K562 treated with DMSO at 1 percent for 12 hours (cell line): ENCODE measurements around the gene COG6. TPM values are rescaled to one million over a fixed set of nuclear protein-coding genes. Genes with fewer than 3 reads are reported as not detected.

ENCODE experiments used
- total RNA-seq: library from RNA; unstranded; fragments of 300-600 nt; gene quantifications from 2 replicates; pipeline ENCODE4 v1.2.3, GENCODE V29; 2022; ENCODE audit not compliant: insufficient read depth

Gene COG6
- total RNA-seq = 5.6 and 13.3 TPM in 2 replicates

DNA sequence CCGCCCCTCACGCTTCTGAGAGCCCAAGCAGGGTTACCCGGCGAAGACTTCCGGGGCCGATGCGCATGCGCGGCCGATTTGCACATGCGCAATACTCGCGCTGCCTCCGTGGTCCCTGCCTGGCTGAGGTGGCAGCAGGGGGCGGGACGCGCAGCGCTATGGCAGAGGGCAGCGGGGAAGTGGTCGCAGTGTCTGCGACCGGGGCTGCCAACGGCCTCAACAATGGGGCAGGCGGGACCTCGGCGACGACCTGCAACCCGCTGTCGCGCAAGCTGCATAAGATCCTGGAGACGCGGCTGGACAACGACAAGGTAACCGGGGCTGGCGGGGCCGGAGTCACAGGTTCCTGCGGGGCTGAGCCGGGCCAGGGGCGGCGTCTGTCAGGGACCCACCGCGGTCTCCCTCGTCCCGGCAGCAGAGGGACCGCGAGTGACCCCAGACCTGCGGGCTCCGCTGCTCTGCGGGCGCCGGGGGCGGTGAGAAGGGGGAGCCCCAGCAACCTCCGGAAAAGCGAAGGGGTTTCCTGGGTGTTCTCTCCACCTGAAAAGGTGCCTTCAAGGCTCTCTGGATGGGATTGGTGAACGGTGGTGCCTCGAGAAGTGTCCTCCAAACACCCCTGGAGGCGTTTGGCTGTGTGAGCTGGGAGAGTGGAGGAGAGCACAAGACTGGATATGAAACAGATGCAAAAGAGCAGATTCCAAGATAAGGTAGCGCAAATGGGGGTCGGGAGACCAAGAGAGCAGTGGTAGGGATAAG lies at the start of gene COG6:
TSS of gene COG6 (plus strand) at position 94 of the 756 bp plus-strand sequence. CDS start at position 159, 65 bp downstream.

Other genes starting within 250 kb of the COG6 start
- gene LHFPL6, start 52.5 kb upstream of the COG6 start, total RNA-seq = not detected in 2 replicates